Body of pancreas (tissue), 4 donors: ENCODE measurements around the gene PTBP1. TPM values are rescaled to one million over a fixed set of nuclear protein-coding genes. Genes with fewer than 3 reads are reported as not detected.

Experiments used
- ATAC-seq: fragments of 150-250 bp; one replicate; pipeline ENCODE4 v1.9.1; 2016
- DNase-seq, 4 donors: peaks; one replicate each; pipeline ENCODE4 v3.0.0-alpha.2; 2019
- H3K27ac ChIP-seq, 4 donors: fragments of 200-600 bp; sonication (generic); 1 replicate in 3 of 4; 2 replicates in 1 of 4; pipeline versions ENCODE4 v1.5.1 to v1.6.1; 2016 to 2019; ENCODE audit warnings: mild to moderate bottlenecking in 1 of 4, mixed read lengths in 1 of 4, moderate library complexity in 1 of 4
- H3K27me3 ChIP-seq, 2 donors: fragments of 200-600 bp; sonication (generic); one replicate each; pipeline ENCODE4 v1.6.0; 2016; ENCODE audit warnings: mild to moderate bottlenecking in 1 of 2
- H3K36me3 ChIP-seq, 2 donors: fragments of 200-600 bp; sonication (generic); replicated peaks in 1 of 2; 2 replicates each; pipeline ENCODE4 v1.5.1; 2016; ENCODE audit warnings: low read depth in 2 of 2; ENCODE audit not compliant: insufficient read depth in 1 of 2
- H3K4me1 ChIP-seq: fragments of 200-600 bp; sonication (generic); one replicate; pipeline ENCODE4 v1.6.0; 2016
- H3K4me3 ChIP-seq, 2 donors: fragments of 200-600 bp; sonication (generic); 1 replicate in 1 of 2; 2 replicates in 1 of 2; pipeline ENCODE4 v1.5.1; 2016 to 2019
- H3K9me3 ChIP-seq, 3 donors: fragments of 200-600 bp; sonication (generic); 1 replicate in 2 of 3; 2 replicates in 1 of 3; pipeline ENCODE4 v1.5.1; 2016
- POLR2A ChIP-seq, 3 donors: fragments of 450-650 bp; IDR thresholded peaks; one replicate each; pipeline ENCODE4 v1.6.1; 2016; ENCODE audit warnings: antibody characterized with exemption in 3 of 3, mild to moderate bottlenecking in 2 of 3
- WGBS, 2 donors: methylation state at CpG; one replicate each; pipeline ENCODE4 v1.1.5; 2017; 5-methylcytosine and 5-hydroxymethylcytosine counted together
- intact Hi-C: fragments of 100-400 bp; cut with DNase I; formaldehyde crosslinking; loops from one replicate; pipeline ENCODE4 v1.15.1; 2023
- total RNA-seq, 2 donors: library from RNA; depleted of rRNA; stranded (reverse); fragments of >200 nt; gene quantifications; one replicate each; pipeline ENCODE4 v1.1.0, GENCODE V29; 2016
- TF ChIP-seq, protein P1 (sequence below), 7 experiments: fragments of 450-650 bp in 4 of 7; fragments of 200-600 bp in 3 of 7; sonication (generic) in 3 of 7; IDR thresholded peaks; one replicate each; pipeline ENCODE4 v1.5.1; 2016 to 2019; ENCODE audit warnings: antibody characterized with exemption in 7 of 7

PTBP1 gene
- total RNA-seq, 2 donors from 2014 or later = 78.9 to 100 TPM

DNA sequence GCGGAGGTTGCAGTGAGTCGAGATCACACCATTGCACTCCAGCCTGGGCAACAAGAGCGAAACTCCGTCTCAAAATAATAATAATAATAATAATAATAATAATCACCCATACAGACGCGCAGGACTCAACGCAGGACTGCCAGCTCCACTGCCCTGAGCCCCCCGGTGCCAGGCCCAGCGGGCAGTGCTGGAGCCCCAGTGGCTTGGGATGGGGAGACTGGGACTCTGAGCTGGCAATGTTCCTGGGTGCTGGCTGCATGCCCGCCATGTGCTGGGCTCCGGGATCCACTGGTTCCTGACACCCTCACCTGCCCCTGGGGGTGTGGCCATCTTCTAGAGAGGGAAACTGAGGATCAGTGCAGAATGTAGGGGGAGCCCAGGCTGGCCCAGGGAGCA, 30.1 kb downstream of the PTBP1 start:
- ATAC-seq (no peak), DNase-seq (no peak)
- intact Hi-C loops = no loop called here

DNA sequence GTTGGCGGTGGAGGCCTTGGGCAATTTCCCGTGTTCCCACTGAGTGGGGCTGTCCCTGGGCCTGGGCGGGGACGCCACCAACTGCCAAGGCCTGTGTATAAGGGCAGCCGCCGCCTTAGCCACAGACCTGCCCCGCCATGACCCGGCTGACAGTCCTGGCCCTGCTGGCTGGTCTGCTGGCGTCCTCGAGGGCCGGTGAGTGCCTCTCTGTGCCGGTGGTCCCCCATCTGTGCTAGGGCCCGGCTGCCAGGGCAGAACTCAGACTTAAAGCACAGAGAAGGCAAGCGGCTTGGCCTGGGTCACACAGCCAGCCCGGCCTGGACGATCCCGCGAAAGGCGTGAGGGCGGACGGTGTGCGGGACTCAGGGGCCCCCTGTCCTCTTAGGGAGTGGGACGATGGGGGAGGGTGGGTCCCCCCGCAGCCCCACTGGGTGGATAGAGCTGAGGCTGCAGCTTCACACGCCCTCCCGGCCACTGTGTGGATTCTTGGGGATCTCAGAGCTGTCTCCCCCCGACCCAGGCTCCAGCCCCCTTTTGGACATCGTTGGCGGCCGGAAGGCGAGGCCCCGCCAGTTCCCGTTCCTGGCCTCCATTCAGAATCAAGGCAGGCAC, 30.6 kb downstream of the PTBP1 start, which contains the start of gene AZU1:
AZU1 (plus strand) TSS at position 128 of the 612 bp plus-strand sequence; CDS start at position 138, 10 bp downstream.
- H3K4me1 ChIP-seq = peaks cover 15% of the 10 kb centered on the region
- peaks cover 0 to under 1% of the 10 kb centered on the region in 2 donors for H3K27me3 ChIP-seq
- no peak within 1 kb of the TSS for H3K4me3 ChIP-seq
- peak in 1 of 4 donors; percentile 42 for DNase-seq
- intact Hi-C loops = no loop called here
- no peak within 1 kb of the TSS for H3K27ac ChIP-seq
- no peak for ATAC-seq
- no peaks in the 10 kb centered on the region for H3K36me3 ChIP-seq
- 70 to 81% methylated on average over 14 to 27 of the region's 33 CpGs for WGBS, 2 donors
- no peaks in the 10 kb centered on the region for H3K9me3 ChIP-seq
- no peak for TF ChIP-seq POLR2A (IDR thresholded peaks at IDR 0.05)
- TF ChIP-seq, protein P1, sequence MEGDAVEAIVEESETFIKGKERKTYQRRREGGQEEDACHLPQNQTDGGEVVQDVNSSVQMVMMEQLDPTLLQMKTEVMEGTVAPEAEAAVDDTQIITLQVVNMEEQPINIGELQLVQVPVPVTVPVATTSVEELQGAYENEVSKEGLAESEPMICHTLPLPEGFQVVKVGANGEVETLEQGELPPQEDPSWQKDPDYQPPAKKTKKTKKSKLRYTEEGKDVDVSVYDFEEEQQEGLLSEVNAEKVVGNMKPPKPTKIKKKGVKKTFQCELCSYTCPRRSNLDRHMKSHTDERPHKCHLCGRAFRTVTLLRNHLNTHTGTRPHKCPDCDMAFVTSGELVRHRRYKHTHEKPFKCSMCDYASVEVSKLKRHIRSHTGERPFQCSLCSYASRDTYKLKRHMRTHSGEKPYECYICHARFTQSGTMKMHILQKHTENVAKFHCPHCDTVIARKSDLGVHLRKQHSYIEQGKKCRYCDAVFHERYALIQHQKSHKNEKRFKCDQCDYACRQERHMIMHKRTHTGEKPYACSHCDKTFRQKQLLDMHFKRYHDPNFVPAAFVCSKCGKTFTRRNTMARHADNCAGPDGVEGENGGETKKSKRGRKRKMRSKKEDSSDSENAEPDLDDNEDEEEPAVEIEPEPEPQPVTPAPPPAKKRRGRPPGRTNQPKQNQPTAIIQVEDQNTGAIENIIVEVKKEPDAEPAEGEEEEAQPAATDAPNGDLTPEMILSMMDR (IDR thresholded peaks at IDR 0.05) = no peak

More for the DNA sequence above, 30.1 kb downstream of the PTBP1 start:
- TF ChIP-seq, protein P1 (IDR thresholded peaks at IDR 0.05) = no peak
- TF ChIP-seq POLR2A (IDR thresholded peaks at IDR 0.05) = no peak
- H3K27me3 ChIP-seq = peaks cover 0 to 5% of the 10 kb centered on the region in 2 donors
- H3K4me1 ChIP-seq = peaks cover 16% of the 10 kb centered on the region
- WGBS, 2 donors = 74 to 95% methylated on average over 9 to 10 of the region's 11 CpGs
- H3K4me3 ChIP-seq = no peak overlapping the region
- no peaks in the 10 kb centered on the region for H3K9me3 ChIP-seq
- H3K27ac ChIP-seq = no peak overlapping the region
- no peaks in the 10 kb centered on the region for H3K36me3 ChIP-seq

DNA sequence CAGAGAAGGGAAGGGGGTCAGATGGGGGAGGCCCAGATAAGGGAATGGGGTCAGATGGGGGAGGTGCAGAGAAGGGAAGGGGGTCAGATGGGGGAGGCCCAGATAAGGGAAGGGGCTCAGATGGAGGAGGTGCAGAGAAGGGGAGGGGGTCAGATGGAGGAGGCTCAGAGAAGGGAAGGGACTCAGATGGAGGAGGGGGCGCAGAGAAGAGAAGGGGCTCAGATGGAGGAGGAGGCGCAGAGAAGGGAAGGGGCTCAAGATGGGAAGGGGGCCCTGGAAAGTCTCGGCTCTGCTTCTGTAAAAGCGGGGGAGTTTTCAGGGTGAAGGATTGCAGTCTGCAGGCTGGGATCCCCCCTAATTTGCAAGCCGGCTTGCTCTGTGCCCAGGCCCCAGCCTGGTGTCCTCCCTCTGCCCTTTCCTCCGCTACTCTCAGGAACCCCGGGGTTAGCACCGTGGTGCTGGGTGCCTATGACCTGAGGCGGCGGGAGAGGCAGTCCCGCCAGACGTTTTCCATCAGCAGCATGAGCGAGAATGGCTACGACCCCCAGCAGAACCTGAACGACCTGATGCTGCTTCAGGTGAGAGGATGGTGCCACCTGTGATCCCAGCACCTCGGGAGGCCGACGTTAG, 32.0 kb downstream of the PTBP1 start:
- TF ChIP-seq, protein P1 (IDR thresholded peaks at IDR 0.05) = no peak
- no peak for TF ChIP-seq POLR2A (IDR thresholded peaks at IDR 0.05)
- 60 to 72% methylated on average over 12 to 15 of the region's 18 CpGs for WGBS, 2 donors
- no peak for DNase-seq
- no peak overlapping the region for H3K27ac ChIP-seq
- H3K36me3 ChIP-seq = no peaks in the 10 kb centered on the region
- no peak overlapping the region for H3K4me3 ChIP-seq
- no peaks in the 10 kb centered on the region for H3K9me3 ChIP-seq
- H3K27me3 ChIP-seq = no peaks in the 10 kb centered on the region
- peaks cover 15% of the 10 kb centered on the region for H3K4me1 ChIP-seq
- intact Hi-C loops = no loop called here
- no peak for ATAC-seq

GRCh38 chr19:831407-832369, 34.4 kb downstream of the PTBP1 start:
- H3K9me3 ChIP-seq = no peaks in the 10 kb centered on the region
- no peaks in the 10 kb centered on the region for H3K36me3 ChIP-seq
- H3K27ac ChIP-seq = peak overlapping the region in 3 of 4 donors; percentile 17 to 67 (median 66)
- TF ChIP-seq, protein P1 (IDR thresholded peaks at IDR 0.05) = no peak
- no peak for TF ChIP-seq POLR2A (IDR thresholded peaks at IDR 0.05)
- ATAC-seq = peak; percentile 77
- DNase-seq = peak; percentile 56 to 73 (median 70)
- peaks cover 15% of the 10 kb centered on the region for H3K4me1 ChIP-seq
- no peak overlapping the region for H3K4me3 ChIP-seq
- H3K27me3 ChIP-seq = no peaks in the 10 kb centered on the region
- intact Hi-C loops = no loop called here
- WGBS, 2 donors = 36 to 40% methylated on average over 4 to 35 of the region's 38 CpGs
